B cell (primary cell): ENCODE measurements around the gene CNOT4. TPM values are rescaled to one million over a fixed set of nuclear protein-coding genes. Genes with fewer than 3 reads are reported as not detected.

ENCODE experiments used
- ATAC-seq: fragments of 200-7000 bp; cut with Tn5 transposase; one replicate; pipeline ENCODE4 v1.10.0; 2021; ENCODE audit warnings: low read depth, mild to moderate bottlenecking, moderate number of reproducible peaks, moderate library complexity
- CTCF ChIA-PET: fragments of 350-600 bp; sonication (Branson Sonifier 250); formaldehyde crosslinking; loops from one replicate; lab custom pipeline; 2021; ENCODE audit warnings: antibody characterized with exemption, inconsistent platforms; lab: Charles Lee
- POLR2A ChIA-PET: fragments of 350-600 bp; sonication (Branson Sonifier 250); formaldehyde crosslinking; loops from one replicate; lab custom pipeline; 2021; ENCODE audit warnings: antibody characterized with exemption; lab: Charles Lee
- DNase-seq: peaks from one replicate; pipeline ENCODE4 v3.0.0; 2013
- H2AFZ ChIP-seq: 2 replicates; pipeline ENCODE4 v1.6.1; 2012; ENCODE audit warnings: mild to moderate bottlenecking, low read depth, low read length; ENCODE audit not compliant: insufficient read depth, poor library complexity, severe bottlenecking
- H3K27ac ChIP-seq, 2 donors: 1 replicate in 1 of 2; 2 replicates in 1 of 2; pipeline ENCODE4 v1.5.1; 2012 to 2013; ENCODE audit warnings: low read length in 2 of 2, mild to moderate bottlenecking in 2 of 2, moderate library complexity in 1 of 2
- H3K27me3 ChIP-seq, 4 experiments: fragments of 200-600 bp in 1 of 4; sonication (generic) in 1 of 4; replicated peaks in 1 of 4; 1 replicate in 2 of 4; 2 replicates in 2 of 4; pipeline versions ENCODE4 v1.6.1 to v1.7.0; 2013 to 2016; ENCODE audit warnings: low read length in 3 of 4, mild to moderate bottlenecking in 2 of 4, mixed read lengths in 1 of 4, moderate library complexity in 1 of 4; ENCODE audit not compliant: insufficient read depth in 4 of 4, control insufficient read depth in 3 of 4; ENCODE audit errors: control extremely low read depth in 1 of 4
- H3K36me3 ChIP-seq, 2 experiments: replicated peaks in 1 of 2; 1 replicate in 1 of 2; 2 replicates in 1 of 2; pipeline versions ENCODE4 v1.6.1 to v1.7.1; 2013; ENCODE audit warnings: low read length in 1 of 2; ENCODE audit not compliant: insufficient read depth in 2 of 2, control insufficient read depth in 1 of 2; ENCODE audit errors: control extremely low read depth in 1 of 2, extremely low read depth in 1 of 2
- H3K4me1 ChIP-seq, 2 donors: fragments of 200-600 bp in 1 of 2; sonication (generic) in 1 of 2; 1 replicate in 1 of 2; 2 replicates in 1 of 2; pipeline versions ENCODE4 v1.5.1 to v1.6.1; 2013 to 2017; ENCODE audit warnings: low read length in 2 of 2; ENCODE audit not compliant: control insufficient read depth in 2 of 2, insufficient read depth in 2 of 2
- H3K4me2 ChIP-seq: replicated peaks from 2 replicates; pipeline ENCODE3; 2012; ENCODE audit warnings: mild to moderate bottlenecking, low read depth, low read length; ENCODE audit not compliant: poor library complexity, severe bottlenecking
- H3K4me3 ChIP-seq, 5 experiments: fragments of 200-600 bp in 1 of 5; sonication (generic) in 1 of 5; 1 replicate in 3 of 5; 2 replicates in 2 of 5; pipeline versions ENCODE4 v1.5.1 to v1.7.0; 2011 to 2016; ENCODE audit warnings: low read length in 4 of 5, mild to moderate bottlenecking in 4 of 5, low read depth in 2 of 5, control low read depth in 1 of 5, moderate library complexity in 1 of 5; ENCODE audit not compliant: insufficient read depth in 1 of 5; ENCODE audit errors: control extremely low read depth in 1 of 5, extremely low read depth in 1 of 5
- H3K79me2 ChIP-seq: fragments of 200-600 bp; sonication (generic); one replicate; pipeline ENCODE4 v1.6.0; 2016; ENCODE audit warnings: low read length; ENCODE audit not compliant: control insufficient read depth, insufficient read depth
- H3K9ac ChIP-seq: fragments of 200-600 bp; sonication (generic); 2 replicates; pipeline ENCODE4 v1.6.1; 2017; ENCODE audit warnings: mild to moderate bottlenecking, low read length, moderate library complexity
- H3K9me3 ChIP-seq, 3 donors: one replicate each; pipeline versions ENCODE4 v1.6.1 to v1.7.1; 2013; ENCODE audit warnings: low read length in 2 of 3; ENCODE audit not compliant: control insufficient read depth in 2 of 3, insufficient read depth in 1 of 3; ENCODE audit errors: control extremely low read depth in 1 of 3
- H4K20me1 ChIP-seq: 2 replicates; pipeline ENCODE4 v1.6.0; 2012; ENCODE audit warnings: mild to moderate bottlenecking, low read length; ENCODE audit not compliant: insufficient read depth, control insufficient read depth, poor library complexity, severe bottlenecking
- H3K27ac Mint-ChIP-seq: one replicate; pipeline ENCODE4 v1.8.0; 2021; ENCODE audit warnings: mixed read lengths
- H3K27me3 Mint-ChIP-seq: one replicate; pipeline ENCODE4 v1.8.0; 2021; ENCODE audit warnings: mixed read lengths
- H3K4me1 Mint-ChIP-seq: one replicate; pipeline ENCODE4 v1.8.0; 2021; ENCODE audit warnings: mixed read lengths
- H3K4me3 Mint-ChIP-seq: one replicate; pipeline ENCODE4 v1.8.0; 2021; ENCODE audit warnings: mixed read lengths
- H3K9me3 Mint-ChIP-seq: one replicate; pipeline ENCODE4 v1.8.0; 2022; ENCODE audit warnings: mixed read lengths; ENCODE audit not compliant: insufficient read depth
- CTCF ChIP-seq: fragments of 200-600 bp; IDR thresholded peaks from one replicate; pipeline ENCODE4 v1.8.0; 2022; ENCODE audit warnings: antibody characterized with exemption, mild to moderate bottlenecking
- EZH2 ChIP-seq: IDR thresholded peaks from 2 replicates; pipeline ENCODE4 v1.6.1; 2012; ENCODE audit warnings: borderline replicate concordance, low read depth, mild to moderate bottlenecking, moderate library complexity, low read length; ENCODE audit not compliant: insufficient read depth, poor library complexity, severe bottlenecking
- WGBS: methylation state at CpG from one replicate; pipeline ENCODE4 v1.1.5; 2013; ENCODE audit warnings: missing lambda C conversion rate; ENCODE audit not compliant: insufficient coverage; 5-methylcytosine and 5-hydroxymethylcytosine counted together
- intact Hi-C: fragments of 100-400 bp; cut with micrococcal nuclease; formaldehyde crosslinking; loops from one replicate; pipeline ENCODE4 v1.10.0; 2022
- polyA plus RNA-seq: library from polyadenylated mRNA; depleted of rRNA; stranded (reverse); fragments of >200 nt; gene quantifications from 2 replicates; pipeline ENCODE4 v1.2.3, GENCODE V29; 2012
- total RNA-seq, 2 donors: library from RNA; stranded (reverse); fragments of 120-200 nt in 1 of 2; gene quantifications; 1 replicate in 1 of 2; 2 replicates in 1 of 2; pipeline versions ENCODE4 v1.2.3 to v1.2.4, GENCODE V29; 2013 to 2022

Gene CNOT4
- total and polyA plus RNA-seq, 2 donors (not counting 1 experiment from before 2014, with no cell fraction given) = 9.8 to 52.1 TPM

GRCh38 chr7:135328526-135328925, 181.4 kb downstream of the CNOT4 start:
- H3K9me3 Mint-ChIP-seq = peaks cover 5% of the 10 kb centered on the region
- Histone ChIP-seq H3K4me2 (no peak overlapping the region), H2AFZ (no peak overlapping the region), H3K4me1 (no peaks in the 10 kb centered on the region), H3K36me3 (no peaks in the 10 kb centered on the region), H3K27me3 (no peaks in the 10 kb centered on the region), H3K4me3 (no peak overlapping the region), H3K79me2 (no peaks in the 10 kb centered on the region), H4K20me1 (no peaks in the 10 kb centered on the region), H3K27ac (no peak overlapping the region), H3K9me3 (peaks cover 0 to 10% (median 9%) of the 10 kb centered on the region in 3 donors), H3K9ac (no peak overlapping the region)
- WGBS = 95% methylated on average over 7 of the region's 7 CpGs
- no peak overlapping the region for H3K27ac Mint-ChIP-seq
- no peak for DNase-seq
- CTCF ChIA-PET = no interaction called here
- no peaks in the 10 kb centered on the region for H3K4me1 Mint-ChIP-seq
- TF ChIP-seq CTCF (no peak), EZH2 (no peak)
- H3K27me3 Mint-ChIP-seq = peaks cover 16% of the 10 kb centered on the region
- POLR2A ChIA-PET = no interaction called here
- intact Hi-C loops = no loop called here
- H3K4me3 Mint-ChIP-seq = no peak overlapping the region
- ATAC-seq = no peak

GRCh38 chr7:135328053-135328452, 181.8 kb downstream of the CNOT4 start:
- Mint-ChIP-seq H3K9me3 (peaks cover 3% of the 10 kb centered on the region), H3K27ac (no peak overlapping the region), H3K27me3 (peaks cover 16% of the 10 kb centered on the region), H3K4me3 (no peak overlapping the region), H3K4me1 (no peaks in the 10 kb centered on the region)
- no peak overlapping the region for H3K27ac ChIP-seq
- no peak for DNase-seq
- ATAC-seq = no peak
- H4K20me1 ChIP-seq = no peaks in the 10 kb centered on the region
- ChIA-PET CTCF (no interaction called here), POLR2A (no interaction called here)
- H3K79me2 ChIP-seq = no peaks in the 10 kb centered on the region
- H3K4me1 ChIP-seq = no peaks in the 10 kb centered on the region
- H3K9ac ChIP-seq = no peak overlapping the region
- no peak overlapping the region for H3K4me3 ChIP-seq
- no peaks in the 10 kb centered on the region for H3K27me3 ChIP-seq
- peaks cover 0 to 10% (median 7%) of the 10 kb centered on the region in 3 donors for H3K9me3 ChIP-seq
- intact Hi-C loops = no loop called here
- H3K36me3 ChIP-seq = no peaks in the 10 kb centered on the region
- no peak overlapping the region for H3K4me2 ChIP-seq
- no peak overlapping the region for H2AFZ ChIP-seq
- TF ChIP-seq CTCF = no peak
- TF ChIP-seq EZH2 = no peak
- no CpG with 5 or more reads among the region's 3 CpGs for WGBS
